NCI-H510A (cell line): ENCODE measurements around the gene SLCO2A1.

Source experiments
- DNase-seq: peaks from one replicate; lab custom pipeline; 2025; lab: John Stamatoyannopoulos, UW

SLCO2A1 gene

GRCh38 chr3:134034005-134034785 lies 4.5 kb upstream of the SLCO2A1 start:
- no peak for DNase-seq

GRCh38 chr3:134033315-134033996 lies 3.7 kb upstream of the SLCO2A1 start:
- DNase-seq = no peak

GRCh38 chr3:134031348-134031915 lies 1.7 kb upstream of the SLCO2A1 start:
- DNase-seq = no peak

- peak; percentile 36 for DNase-seq
Observed at GRCh38 chr3:134030379-134031347, 938 bp upstream of the SLCO2A1 start.

GRCh38 chr3:134029256-134029733 lies 430 bp downstream of the SLCO2A1 start:
- peak; percentile 5 for DNase-seq

GRCh38 chr3:134028486-134029255 lies 1.1 kb downstream of the SLCO2A1 start:
- no peak for DNase-seq

- no peak for DNase-seq
Observed at GRCh38 chr3:134027631-134028030, 2.1 kb downstream of the SLCO2A1 start.

- no peak for DNase-seq
Observed at GRCh38 chr3:134020135-134020680, 9.5 kb downstream of the SLCO2A1 start.

- no peak for DNase-seq
Observed at GRCh38 chr3:134018850-134019249, 10.9 kb downstream of the SLCO2A1 start.

GRCh38 chr3:134018406-134018805 lies 11.3 kb downstream of the SLCO2A1 start:
- no peak for DNase-seq

- DNase-seq = no peak
Observed at GRCh38 chr3:134017490-134017889, 12.2 kb downstream of the SLCO2A1 start.

- no peak for DNase-seq
Observed at GRCh38 chr3:134014270-134014669, 15.5 kb downstream of the SLCO2A1 start.

- no peak for DNase-seq
Observed at GRCh38 chr3:134013280-134013679, 16.4 kb downstream of the SLCO2A1 start.

- DNase-seq = no peak
Observed at GRCh38 chr3:134009345-134010000, 20.3 kb downstream of the SLCO2A1 start.

GRCh38 chr3:134008630-134009156 lies 21.0 kb downstream of the SLCO2A1 start:
- no peak for DNase-seq

GRCh38 chr3:134007819-134008218 lies 21.9 kb downstream of the SLCO2A1 start:
- no peak for DNase-seq

GRCh38 chr3:134004841-134005240 lies 24.9 kb downstream of the SLCO2A1 start:
- DNase-seq = no peak

- no peak for DNase-seq
Observed at GRCh38 chr3:134003066-134003465, 26.7 kb downstream of the SLCO2A1 start.

- DNase-seq = no peak
Observed at GRCh38 chr3:134002306-134002705, 27.4 kb downstream of the SLCO2A1 start.

GRCh38 chr3:134001251-134001650 lies 28.5 kb downstream of the SLCO2A1 start:
- DNase-seq = no peak
